ENCODE measurements around the gene LRRC8C.

GRCh38 chr1:89719502-89720306 lies 86.8 kb downstream of the LRRC8C start:
- TF ChIP-seq EP300 (IDR thresholded peaks at IDR 0.05), result no peak
- TF ChIP-seq CTCF (IDR thresholded peaks at IDR 0.05), result no peak
- TF ChIP-seq POLR2AphosphoS5 (IDR thresholded peaks at IDR 0.05), result no peak
- no peak for TF ChIP-seq POLR2A (IDR thresholded peaks at IDR 0.05)

All from sigmoid colon (tissue), 4 donors.